Measurements from ENCODE around the gene HSPB8. TPM values are rescaled to one million over a fixed set of nuclear protein-coding genes. Genes with fewer than 3 reads are reported as not detected.
A peak's percentile ranks its signal among the peaks of the same experiment; 100 is the strongest.

The HSPB8 gene
- total RNA-seq, 1 donor from 2014 or later: 29.4 TPM

DNA sequence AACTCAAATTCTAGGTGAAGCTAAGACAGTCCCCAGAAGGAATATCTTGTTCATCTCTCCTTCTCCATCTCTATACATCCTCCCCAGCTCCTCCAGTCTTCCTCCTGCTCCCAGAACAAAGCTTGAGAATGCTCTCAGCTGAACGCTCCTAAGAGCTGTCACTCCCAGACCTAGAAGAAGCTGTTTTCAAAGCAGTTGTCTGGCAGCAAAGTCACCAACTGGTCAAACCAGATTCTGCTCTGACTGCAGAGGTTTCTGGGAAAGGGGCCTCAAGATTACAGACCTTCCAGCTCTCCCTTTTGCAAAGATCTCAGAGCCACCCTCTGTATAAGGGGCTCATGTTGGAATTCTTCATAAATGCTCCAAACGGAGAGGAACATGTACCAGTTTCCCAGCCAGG, 9.6 kb upstream of the HSPB8 start:
- H3K4me3 Mint-ChIP-seq (ENCODE audit: unreplicated experiment): no peak overlapping the region
- peaks cover 42% of the 10 kb centered on the region for H3K27me3 Mint-ChIP-seq (ENCODE audit: low read depth)
- H3K36me3 Mint-ChIP-seq (ENCODE audit: low read depth): no peaks in the 10 kb centered on the region
- no peak for DNase-seq (ENCODE audit: low spot score)
- no peak for TF ChIP-seq CTCF (IDR thresholded peaks at IDR 0.05)
- H3K9me3 Mint-ChIP-seq (ENCODE audit: low read depth): no peaks in the 10 kb centered on the region
- no peak overlapping the region for H3K27ac Mint-ChIP-seq (ENCODE audit: unreplicated experiment)
- H3K4me1 Mint-ChIP-seq (ENCODE audit: low read depth): no peaks in the 10 kb centered on the region

GRCh38 chr12:119171291-119171690, 7.4 kb upstream of the HSPB8 start:
- no peaks in the 10 kb centered on the region for H3K36me3 Mint-ChIP-seq (ENCODE audit: low read depth)
- peaks cover 4% of the 10 kb centered on the region for H3K4me1 Mint-ChIP-seq (ENCODE audit: low read depth)
- DNase-seq (ENCODE audit: low spot score): no peak
- no peaks in the 10 kb centered on the region for H3K9me3 Mint-ChIP-seq (ENCODE audit: low read depth)
- H3K4me3 Mint-ChIP-seq (ENCODE audit: unreplicated experiment): no peak overlapping the region
- no peak for TF ChIP-seq CTCF (IDR thresholded peaks at IDR 0.05)
- no peak overlapping the region for H3K27ac Mint-ChIP-seq (ENCODE audit: unreplicated experiment)
- H3K27me3 Mint-ChIP-seq (ENCODE audit: low read depth): peaks cover 32% of the 10 kb centered on the region

- Mint-ChIP-seq H3K4me3 (ENCODE audit: unreplicated experiment) (no peak overlapping the region), H3K36me3 (ENCODE audit: low read depth) (no peaks in the 10 kb centered on the region), H3K27me3 (ENCODE audit: low read depth) (peaks cover 29% of the 10 kb centered on the region), H3K9me3 (ENCODE audit: low read depth) (no peaks in the 10 kb centered on the region), H3K27ac (ENCODE audit: unreplicated experiment) (no peak overlapping the region), H3K4me1 (ENCODE audit: low read depth) (peaks cover 10% of the 10 kb centered on the region)
- TF ChIP-seq CTCF (IDR thresholded peaks at IDR 0.05): no peak
- no peak for DNase-seq (ENCODE audit: low spot score)
Observed at GRCh38 chr12:119171691-119172425, 6.9 kb upstream of the HSPB8 start.

DNA sequence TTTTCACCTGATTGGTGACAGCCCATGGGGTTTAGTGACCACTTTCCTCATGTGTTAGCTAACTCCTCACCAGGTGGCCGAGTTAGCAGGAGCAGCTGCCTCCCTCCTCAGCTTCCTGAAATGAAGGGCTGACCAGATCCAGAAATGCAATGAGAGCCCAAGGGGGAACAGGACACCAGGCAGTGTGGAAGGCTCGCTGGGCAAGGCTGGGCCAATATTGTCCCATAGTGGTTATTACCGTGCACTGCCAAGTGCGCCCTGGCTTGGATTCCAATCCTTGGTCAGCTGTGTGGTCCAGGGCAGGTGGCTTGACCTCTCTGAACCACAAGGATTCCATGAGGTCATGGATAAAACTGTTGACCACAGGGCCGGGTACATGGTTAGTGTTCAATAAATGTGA, 3.6 kb upstream of the HSPB8 start:
- TF ChIP-seq CTCF (IDR thresholded peaks at IDR 0.05): no peak
- no peak for DNase-seq (ENCODE audit: low spot score)
- Mint-ChIP-seq H3K36me3 (ENCODE audit: low read depth) (peaks cover 1% of the 10 kb centered on the region), H3K27ac (ENCODE audit: unreplicated experiment) (no peak overlapping the region), H3K27me3 (ENCODE audit: low read depth) (peaks cover 14% of the 10 kb centered on the region), H3K4me1 (ENCODE audit: low read depth) (peaks cover 34% of the 10 kb centered on the region), H3K4me3 (ENCODE audit: unreplicated experiment) (no peak overlapping the region), H3K9me3 (ENCODE audit: low read depth) (no peaks in the 10 kb centered on the region)

DNA sequence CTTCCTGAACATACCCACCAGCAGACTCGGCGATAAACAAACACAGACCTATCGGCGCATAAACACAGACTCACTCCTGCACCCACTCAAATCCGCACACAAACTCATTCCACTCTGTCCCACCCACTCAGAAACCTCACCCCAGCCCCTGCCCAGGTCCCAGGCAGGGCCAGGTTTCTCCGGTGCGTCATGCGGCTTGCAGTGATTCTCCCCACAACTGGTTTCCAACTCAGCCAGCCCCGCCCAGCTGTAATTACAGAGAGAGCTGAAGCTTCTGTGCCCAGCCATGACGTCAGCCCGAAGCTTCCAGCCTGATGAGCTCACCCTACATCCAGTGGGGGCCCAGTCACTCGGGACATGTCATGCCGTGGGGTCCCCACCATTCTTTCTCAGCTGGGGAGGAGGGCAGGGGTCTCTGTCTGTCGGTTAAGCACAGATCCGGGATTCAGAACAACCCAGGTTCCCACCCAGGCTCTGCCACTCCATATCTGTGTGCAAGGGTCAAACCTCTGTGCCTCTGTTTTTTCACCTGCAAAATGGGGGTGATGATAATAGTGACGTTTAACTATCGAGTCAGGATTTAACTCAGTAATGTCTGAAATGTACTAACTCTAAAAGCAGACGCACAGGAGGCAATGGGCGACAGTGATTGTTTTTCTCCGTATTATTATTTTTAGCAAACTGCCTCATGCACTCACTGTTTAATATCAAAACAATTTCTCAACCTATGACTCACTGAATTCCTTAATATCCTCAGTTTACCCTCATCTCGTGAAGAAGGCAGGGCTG, 2.3 kb upstream of the HSPB8 start:
- H3K4me1 Mint-ChIP-seq (ENCODE audit: low read depth): peaks cover 48% of the 10 kb centered on the region
- DNase-seq (ENCODE audit: low spot score): no peak
- peak overlapping the region; percentile 58 for H3K4me3 Mint-ChIP-seq (ENCODE audit: unreplicated experiment)
- H3K27ac Mint-ChIP-seq (ENCODE audit: unreplicated experiment): peak overlapping the region; percentile 98
- no peak for TF ChIP-seq CTCF (IDR thresholded peaks at IDR 0.05)
- H3K36me3 Mint-ChIP-seq (ENCODE audit: low read depth): peaks cover 1% of the 10 kb centered on the region
- H3K9me3 Mint-ChIP-seq (ENCODE audit: low read depth): no peaks in the 10 kb centered on the region
- H3K27me3 Mint-ChIP-seq (ENCODE audit: low read depth): peaks cover 7% of the 10 kb centered on the region

All from chondrocyte (in vitro differentiated cells).